HepG2 (cell line): ENCODE data around the gene IQCN. TPM values are rescaled to one million over a fixed set of nuclear protein-coding genes. Genes with fewer than 3 reads are reported as not detected.

Source experiments
- CBX1 ChIP-seq: IDR thresholded peaks from one replicate; pipeline ENCODE4 v1.6.1; 2016; ENCODE audit warnings: antibody characterized with exemption, low read depth
- CEBPG ChIP-seq: IDR thresholded peaks from 2 replicates; pipeline ENCODE4 v1.6.1; 2016
- ETV5 ChIP-seq: IDR thresholded peaks from 2 replicates; pipeline ENCODE4 v1.6.1; 2018; ENCODE audit warnings: missing biosample characterization, missing genetic modification reagents, inconsistent platforms, borderline replicate concordance
- ETV6 ChIP-seq: sonication (generic); formaldehyde crosslinking; conservative IDR thresholded peaks from 2 replicates; pipeline ENCODE4 v1.4.0; 2020; ENCODE audit warnings: missing genetic modification reagents
- GFI1 ChIP-seq: sonication (generic); formaldehyde crosslinking; IDR thresholded peaks from 2 replicates; pipeline ENCODE4 v1.5.0; 2020; ENCODE audit warnings: missing genetic modification reagents, mild to moderate bottlenecking, borderline replicate concordance
- GLMP ChIP-seq: sonication (generic); formaldehyde crosslinking; IDR thresholded peaks from 2 replicates; pipeline ENCODE4 v1.9.0; 2021; ENCODE audit warnings: missing genetic modification reagents, mild to moderate bottlenecking, borderline replicate concordance
- HNRNPH1 ChIP-seq: fragments of 200-400 bp; formaldehyde crosslinking; optimal IDR thresholded peaks from 2 replicates; pipeline ENCODE3; 2017; ENCODE audit warnings: mild to moderate bottlenecking, low read depth, low read length
- MED8 ChIP-seq: sonication (generic); formaldehyde crosslinking; IDR thresholded peaks from 2 replicates; pipeline ENCODE4 v1.8.1; 2023; ENCODE audit warnings: mild to moderate bottlenecking, missing genetic modification reagents; ENCODE audit not compliant: insufficient replicate concordance
- MZF1 ChIP-seq: sonication (generic); formaldehyde crosslinking; IDR thresholded peaks from 2 replicates; pipeline ENCODE4 v1.8.1; 2023; ENCODE audit warnings: mild to moderate bottlenecking, missing genetic modification reagents, borderline replicate concordance
- REXO4 ChIP-seq: sonication (generic); formaldehyde crosslinking; IDR thresholded peaks from 2 replicates; pipeline ENCODE4 v1.8.0; 2022; ENCODE audit warnings: missing genetic modification reagents, mild to moderate bottlenecking, borderline replicate concordance
- SNAPC5 ChIP-seq: sonication (generic); formaldehyde crosslinking; IDR thresholded peaks from 2 replicates; pipeline ENCODE4 v1.8.1; 2023; ENCODE audit warnings: mild to moderate bottlenecking, missing genetic modification reagents, borderline replicate concordance
- THAP7 ChIP-seq: sonication (generic); formaldehyde crosslinking; IDR thresholded peaks from 2 replicates; pipeline ENCODE4 v1.8.1; 2023; ENCODE audit warnings: mild to moderate bottlenecking, missing genetic modification reagents
- XBP1 ChIP-seq: sonication (generic); formaldehyde crosslinking; IDR thresholded peaks from 2 replicates; pipeline ENCODE4 v1.5.0; 2020; ENCODE audit warnings: missing genetic modification reagents
- ZBTB1 ChIP-seq: sonication (generic); formaldehyde crosslinking; IDR thresholded peaks from 2 replicates; pipeline ENCODE4 v1.4.0; 2020; ENCODE audit warnings: missing genetic modification reagents, borderline replicate concordance
- ZFP1 ChIP-seq: IDR thresholded peaks from 2 replicates; pipeline ENCODE4 v1.6.1; 2016
- ZNF224 ChIP-seq: sonication (generic); formaldehyde crosslinking; IDR thresholded peaks from 2 replicates; pipeline ENCODE4 v1.5.0; 2020; ENCODE audit warnings: mild to moderate bottlenecking, missing genetic modification reagents
- ZNF646 ChIP-seq: sonication (generic); formaldehyde crosslinking; IDR thresholded peaks from 2 replicates; pipeline ENCODE4 v1.9.0; 2021; ENCODE audit warnings: mild to moderate bottlenecking, missing genetic modification reagents
- ZNF75D ChIP-seq: sonication (generic); formaldehyde crosslinking; IDR thresholded peaks from 2 replicates; pipeline ENCODE4 v1.8.1; 2023; ENCODE audit warnings: missing genetic modification reagents, mild to moderate bottlenecking, borderline replicate concordance
- ZNF768 ChIP-seq: sonication (generic); formaldehyde crosslinking; IDR thresholded peaks from 2 replicates; pipeline ENCODE4 v1.4.0; 2020; ENCODE audit warnings: missing genetic modification reagents
- polyA plus RNA-seq, 8 experiments: library from polyadenylated mRNA; depleted of rRNA in 3 of 8; stranded (reverse) in 7 of 8; unstranded in 1 of 8; fragments of >200 nt; fragmentation: Illumina TruSeq in 4 of 8; extraction: Trizol in 4 of 8; gene quantifications; 2 replicates each; pipeline versions ENCODE4 v1.2.1 to v1.2.3, GENCODE V29; 2011 to 2016; ENCODE audit warnings: low read depth in 4 of 8, missing spikeins in 1 of 8, mixed read lengths in 1 of 8; ENCODE audit not compliant: insufficient read depth in 1 of 8
- total RNA-seq, 5 experiments: library from RNA; depleted of rRNA; stranded (reverse); fragments of >200 nt; fragmentation: Illumina TruSeq; extraction: Trizol; gene quantifications; 2 replicates each; pipeline ENCODE4 v1.2.3, GENCODE V29; 2016; ENCODE audit warnings: low read depth in 1 of 5

Gene IQCN
- total and polyA plus RNA-seq, 2 of the 13 experiments (the other 11 are each of a cell fraction or from before 2014, with no cell fraction given): 0.04 to 0.18 TPM

GRCh38 chr19:18291590-18292461 lies 17.6 kb upstream of the IQCN start (continued):
- TF ChIP-seq ZNF646 (CRISPR knock-in tag) (no peak), XBP1 (CRISPR knock-in tag) (no peak), ZNF75D (CRISPR knock-in tag) (no peak), MED8 (CRISPR knock-in tag) (no peak), ZNF768 (peak; percentile 56; the same call in 1 of the 2 replicates), MZF1 (CRISPR knock-in tag) (no peak), CEBPG (CRISPR knock-in tag) (no peak), GFI1 (CRISPR knock-in tag) (peak; percentile 39; the same call in 1 of the 2 replicates), ZFP1 (CRISPR knock-in tag) (no peak), ZBTB1 (no peak), THAP7 (CRISPR knock-in tag) (no peak), ETV6 (CRISPR knock-in tag) (no peak), CBX1 (peak; percentile 50), ETV5 (peak; percentile 33; the same call in 1 of the 2 replicates), GLMP (no peak), HNRNPH1 (no peak), REXO4 (CRISPR knock-in tag) (no peak), ZNF224 (CRISPR knock-in tag) (no peak), SNAPC5 (no peak)
